ENCODE measurements around the gene CMTM4.

DNA sequence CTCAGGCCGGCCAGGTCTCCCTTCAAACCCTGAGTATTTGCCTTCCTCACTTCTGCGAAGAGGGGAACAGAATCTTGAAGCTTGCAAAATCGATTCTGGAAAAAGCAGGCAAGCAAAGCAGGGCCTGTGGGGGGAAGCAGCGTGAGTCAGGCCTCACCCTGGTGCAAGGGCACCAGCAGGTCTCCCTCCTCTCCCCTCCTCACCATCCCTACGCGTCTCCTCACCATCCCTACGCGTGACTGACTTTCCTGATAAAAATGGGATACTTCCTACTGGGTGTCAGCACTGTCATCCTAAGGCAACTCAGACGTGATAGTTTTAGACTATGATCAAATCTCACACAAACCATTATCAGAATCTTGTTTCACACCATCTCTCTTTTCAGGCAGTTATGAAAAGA lies 80.0 kb downstream of the CMTM4 start:
- no peak for TF ChIP-seq EZH2phosphoT487 (IDR thresholded peaks at IDR 0.05; ENCODE audit: insufficient read depth, low read depth)
- no peak for TF ChIP-seq EZH2 (IDR thresholded peaks at IDR 0.05; ENCODE audit: insufficient read depth, poor library complexity, severe bottlenecking)
